GM19372 (cell line): Measurements from ENCODE around the gene TRPM2.

Experiments
- ATAC-seq: cut with Tn5 transposase; IDR thresholded peaks from one replicate; pipeline ENCODE4 v1.9.1; 2021; ENCODE audit warnings: mild to moderate bottlenecking, low read depth, moderate library complexity; ENCODE audit not compliant: unreplicated experiment

Gene TRPM2

DNA sequence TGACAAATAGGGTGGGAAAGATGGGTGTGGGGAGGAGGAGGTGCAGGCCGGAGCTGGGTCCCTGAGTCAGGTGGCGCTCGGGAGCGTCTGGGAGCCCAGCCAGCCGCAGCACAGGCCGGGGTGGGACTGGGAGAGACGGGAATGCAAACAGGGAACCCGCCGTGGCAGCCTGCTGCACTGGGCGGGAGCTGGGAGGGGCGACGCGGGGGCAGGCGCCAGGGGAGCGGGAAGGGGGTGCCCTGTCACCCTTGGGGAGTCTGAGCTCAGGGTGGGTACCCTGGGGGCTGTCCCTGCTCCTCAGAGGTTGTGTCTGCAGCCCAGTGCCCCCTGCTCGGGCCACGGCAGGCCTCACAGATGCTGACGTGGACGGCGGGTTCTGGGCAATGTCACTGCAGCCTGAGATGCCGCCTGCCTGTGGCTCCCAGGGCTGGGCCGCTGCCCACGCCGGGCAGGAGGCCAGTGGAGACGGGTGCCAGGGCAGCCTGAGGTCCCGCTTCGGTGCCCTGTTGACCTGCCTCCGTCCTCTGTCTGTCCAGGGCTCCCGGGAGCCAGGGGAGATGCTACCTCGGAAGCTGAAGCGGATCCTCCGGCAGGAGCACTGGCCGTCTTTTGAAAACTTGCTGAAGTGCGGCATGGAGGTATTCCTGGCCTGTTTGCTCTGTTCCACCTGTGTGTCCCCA, 85.2 kb downstream of the TRPM2 start:
- ATAC-seq, result no peak

DNA sequence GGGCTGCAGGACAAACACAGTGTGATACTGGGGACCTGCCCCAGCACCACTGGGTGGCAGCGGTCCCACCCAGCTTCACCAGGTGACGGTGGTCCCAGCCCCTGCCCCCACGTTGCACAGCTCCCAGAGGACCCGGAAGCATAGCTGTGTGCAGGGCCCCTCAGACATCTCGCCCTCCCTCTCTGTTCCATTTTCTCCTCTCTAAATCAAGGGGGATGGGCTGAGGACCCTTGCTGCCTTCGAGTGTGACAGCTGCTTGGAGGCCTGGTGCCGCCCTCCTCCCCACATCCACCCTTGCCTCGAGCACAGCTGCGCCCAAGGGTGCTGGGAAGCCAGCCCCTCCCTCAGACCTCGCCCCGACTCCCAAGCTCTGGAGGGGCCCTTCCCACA, 85.8 kb downstream of the TRPM2 start:
- ATAC-seq, result no peak

DNA sequence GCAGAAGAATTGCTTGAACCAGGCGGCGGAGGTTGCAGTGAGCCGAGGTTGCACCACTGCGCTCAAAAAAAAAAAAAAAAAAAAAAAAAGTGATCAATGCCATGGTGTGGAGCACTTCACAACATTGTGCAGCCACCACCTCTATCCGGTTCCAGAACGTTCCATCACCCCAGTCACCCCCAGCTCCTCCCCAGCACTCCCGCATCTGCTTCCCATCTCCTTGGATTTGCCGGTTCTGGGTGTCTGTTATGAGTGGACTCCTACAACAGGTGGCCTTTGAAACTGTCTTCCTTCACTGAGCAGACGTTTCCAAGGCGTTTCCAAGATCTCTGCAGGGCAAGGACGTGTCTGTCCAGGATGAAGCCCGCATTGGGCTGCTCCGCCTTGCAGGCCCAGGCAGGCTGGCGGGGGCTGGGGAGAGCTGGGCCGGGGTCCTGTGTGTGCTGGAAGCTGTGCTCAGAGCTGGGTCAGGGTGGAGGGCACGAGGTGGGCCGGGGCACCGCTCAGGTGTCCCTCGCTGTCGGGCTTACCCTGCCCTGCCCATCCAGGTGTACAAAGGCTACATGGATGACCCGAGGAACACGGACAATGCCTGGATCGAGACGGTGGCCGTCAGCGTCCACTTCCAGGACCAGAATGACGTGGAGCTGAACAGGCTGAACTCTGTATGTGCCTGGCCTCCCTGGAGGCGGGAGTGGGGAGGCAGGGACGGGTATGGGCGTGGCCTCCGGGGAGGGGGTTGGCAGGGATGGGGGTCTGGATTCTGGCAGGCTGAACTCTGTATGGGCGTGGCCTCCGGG, 87.0 kb downstream of the TRPM2 start:
- no peak for ATAC-seq

DNA sequence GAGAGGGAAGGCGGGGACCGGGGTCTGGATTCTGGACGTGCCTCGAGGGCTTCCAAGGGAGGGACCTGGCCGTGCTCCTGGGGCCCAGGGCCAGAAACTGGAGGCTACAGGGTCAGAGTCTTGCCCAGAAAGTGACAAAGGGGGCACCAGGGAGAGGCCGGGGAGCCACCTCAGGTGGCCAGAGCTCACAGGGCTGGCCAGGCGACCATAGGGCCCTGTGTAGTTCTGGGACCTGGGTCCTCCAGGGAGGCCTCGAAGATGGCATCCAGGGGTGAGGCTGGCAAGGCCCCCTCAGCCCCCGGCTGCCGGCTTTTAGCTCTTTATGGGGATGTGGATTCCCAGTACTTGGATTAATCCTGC, 87.6 kb downstream of the TRPM2 start:
- ATAC-seq, result no peak

DNA sequence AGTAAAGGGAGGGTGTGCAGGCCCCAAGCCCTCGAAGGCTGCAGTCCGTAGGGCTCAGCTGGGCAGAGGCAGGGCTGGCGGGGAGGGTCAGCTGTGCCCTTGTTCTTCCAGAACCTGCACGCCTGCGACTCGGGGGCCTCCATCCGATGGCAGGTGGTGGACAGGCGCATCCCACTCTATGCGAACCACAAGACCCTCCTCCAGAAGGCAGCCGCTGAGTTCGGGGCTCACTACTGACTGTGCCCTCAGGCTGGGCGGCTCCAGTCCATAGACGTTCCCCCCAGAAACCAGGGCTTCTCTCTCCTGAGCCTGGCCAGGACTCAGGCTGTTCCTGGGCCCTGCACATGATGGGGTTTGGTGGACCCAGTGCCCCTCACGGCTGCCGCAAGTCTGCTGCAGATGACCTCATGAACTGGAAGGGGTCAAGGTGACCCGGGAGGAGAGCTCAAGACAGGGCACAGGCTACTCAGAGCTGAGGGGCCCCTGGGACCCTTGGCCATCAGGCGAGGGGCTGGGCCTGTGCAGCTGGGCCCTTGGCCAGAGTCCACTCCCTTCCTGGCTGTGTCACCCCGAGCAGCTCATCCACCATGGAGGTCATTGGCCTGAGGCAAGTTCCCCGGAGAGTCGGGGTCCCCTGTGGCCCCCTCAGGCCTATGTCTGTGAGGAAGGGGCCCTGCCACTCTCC, 88.3 kb downstream of the TRPM2 start:
- no peak for ATAC-seq

DNA sequence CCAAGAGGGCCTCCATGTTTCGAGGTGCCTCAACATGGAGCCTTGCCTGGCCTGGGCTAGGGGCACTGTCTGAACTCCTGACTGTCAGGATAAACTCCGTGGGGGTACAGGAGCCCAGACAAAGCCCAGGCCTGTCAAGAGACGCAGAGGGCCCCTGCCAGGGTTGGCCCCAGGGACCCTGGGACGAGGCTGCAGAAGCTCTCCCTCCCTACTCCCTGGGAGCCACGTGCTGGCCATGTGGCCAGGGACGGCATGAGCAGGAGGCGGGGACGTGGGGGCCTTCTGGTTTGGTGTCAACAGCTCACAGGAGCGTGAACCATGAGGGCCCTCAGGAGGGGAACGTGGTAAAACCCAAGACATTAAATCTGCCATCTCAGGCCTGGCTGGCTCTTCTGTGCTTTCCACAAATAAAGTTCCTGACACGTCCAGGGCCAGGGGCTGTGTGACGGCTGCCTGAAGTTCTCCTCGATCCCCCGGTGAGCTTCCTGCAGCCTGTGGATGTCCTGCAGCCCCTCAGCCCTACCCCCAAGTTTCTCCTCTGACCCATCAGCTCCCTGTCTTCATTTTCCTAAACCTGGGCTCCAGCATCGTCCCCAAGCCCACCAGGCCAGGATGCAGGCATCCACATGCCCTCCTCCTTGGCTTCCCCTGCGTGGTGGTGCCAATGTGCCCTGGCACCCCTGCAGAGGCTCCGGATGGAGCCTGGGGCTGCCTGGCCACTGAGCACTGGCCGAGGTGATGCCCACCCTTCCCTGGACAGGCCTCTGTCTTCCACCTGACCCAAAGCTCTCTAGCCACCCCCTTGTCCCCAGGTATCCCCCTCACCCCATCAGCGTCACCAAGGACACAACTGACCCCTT, 89.1 kb downstream of the TRPM2 start:
- no peak for ATAC-seq

DNA sequence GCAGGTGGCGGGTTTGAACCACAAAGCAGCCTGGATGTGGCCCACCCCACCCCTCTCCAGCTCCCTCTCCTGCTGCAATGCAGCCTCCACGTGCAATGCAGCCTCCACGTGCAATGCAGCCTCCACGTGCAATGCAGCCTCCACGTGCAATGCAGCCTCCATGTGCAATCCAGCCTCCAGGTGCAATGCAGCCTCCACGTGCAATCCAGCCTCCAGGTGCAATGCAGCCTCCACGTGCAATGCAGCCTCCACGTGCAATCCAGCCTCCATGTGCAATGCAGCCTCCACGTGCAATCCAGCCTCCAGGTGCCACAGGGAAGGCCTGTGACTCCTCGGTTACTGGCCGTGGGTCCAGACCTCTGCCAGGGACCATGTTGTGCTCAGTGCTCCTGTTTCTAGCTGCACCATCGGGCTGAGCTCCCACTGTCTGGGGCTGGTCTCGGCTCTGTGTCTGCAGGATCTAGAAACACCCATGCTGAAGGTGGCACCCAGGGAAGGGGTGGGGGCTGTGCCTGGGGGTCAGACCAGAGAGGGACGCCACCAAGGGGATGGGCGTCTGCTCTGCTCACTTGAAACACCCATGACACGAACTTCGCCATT, 90.0 kb downstream of the TRPM2 start:
- no peak for ATAC-seq

DNA sequence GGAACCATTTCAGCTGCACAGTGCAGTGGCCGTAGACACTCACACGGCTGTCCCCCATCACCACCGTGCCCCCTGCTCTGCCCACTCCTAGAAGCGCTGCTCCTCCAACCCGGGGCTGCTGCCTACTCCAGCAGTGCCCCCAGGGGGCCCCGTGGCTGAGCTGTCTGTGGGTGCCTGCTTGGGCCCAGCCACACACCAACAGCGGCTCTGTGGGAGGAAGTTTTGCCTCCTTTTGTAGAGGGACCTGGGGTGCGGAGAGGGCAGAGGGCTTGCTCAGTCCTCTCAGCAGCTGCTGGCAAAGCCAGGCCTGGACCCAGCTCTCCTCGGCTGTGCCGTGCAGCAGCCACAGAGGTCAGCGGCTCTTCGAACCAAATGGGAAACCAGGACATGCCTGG, 90.5 kb downstream of the TRPM2 start:
- ATAC-seq, result no peak

DNA sequence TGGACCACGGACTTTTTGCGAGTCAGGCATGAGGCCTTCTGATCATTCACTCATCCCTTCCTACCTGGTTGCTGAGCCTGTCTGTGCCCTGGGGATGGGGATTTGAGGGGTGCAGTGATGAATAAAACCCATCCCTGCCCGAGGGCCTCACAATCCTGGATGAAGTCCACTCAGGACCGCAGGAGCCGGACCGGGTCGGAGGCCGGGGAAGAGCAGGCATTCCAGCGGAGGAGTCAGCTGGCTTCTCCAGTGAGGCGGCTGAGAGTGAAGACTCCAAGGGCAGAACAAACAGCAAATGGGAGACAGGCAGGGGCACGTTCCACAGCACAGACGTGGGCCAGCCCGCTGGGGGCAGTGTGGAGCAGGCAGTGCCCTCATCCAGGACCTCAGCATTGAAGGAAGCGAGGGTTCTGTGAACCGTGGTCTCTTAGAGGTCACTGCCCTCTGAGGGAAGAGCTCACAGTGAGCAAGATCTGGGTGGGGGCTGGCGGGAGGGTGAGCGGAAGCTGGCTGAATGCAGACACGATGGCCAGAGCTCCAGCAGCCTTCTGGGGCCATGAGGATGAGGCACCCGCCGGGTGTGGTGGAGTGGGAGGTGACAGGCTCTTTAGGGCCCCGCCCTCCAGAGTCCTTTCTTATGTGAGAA, 91.0 kb downstream of the TRPM2 start:
- ATAC-seq, result no peak

DNA sequence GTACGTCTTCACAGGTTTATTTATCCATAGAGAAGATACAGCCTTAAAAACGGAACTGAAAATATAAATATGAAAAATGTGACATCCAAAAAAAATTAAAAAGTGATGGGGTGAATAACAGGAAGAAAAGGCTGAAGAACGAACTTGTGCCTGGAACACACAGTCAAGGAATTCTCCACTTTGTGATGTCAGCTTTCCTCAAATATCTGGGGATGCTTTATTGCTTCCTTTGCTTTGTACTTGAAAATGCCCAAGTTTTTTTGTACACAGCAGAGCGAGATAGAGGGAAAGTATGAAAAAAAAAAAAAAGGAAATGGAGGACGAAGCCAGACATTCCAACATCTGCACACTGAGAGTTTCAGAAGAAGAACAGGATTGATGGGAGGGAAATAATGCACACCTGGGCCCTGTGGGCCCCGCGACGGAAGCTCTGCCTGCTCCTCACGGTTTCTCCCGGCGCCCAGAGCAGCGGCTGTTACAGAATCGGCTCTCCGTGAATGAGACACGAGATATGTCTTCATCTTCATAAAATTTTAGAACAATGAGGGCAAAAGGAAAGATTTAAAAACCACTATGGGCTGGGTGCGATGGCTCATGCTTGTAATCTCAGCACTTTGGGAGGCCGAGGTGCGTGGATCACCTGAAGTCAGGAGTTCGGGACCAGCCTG, 91.9 kb downstream of the TRPM2 start:
- ATAC-seq, result no peak

DNA sequence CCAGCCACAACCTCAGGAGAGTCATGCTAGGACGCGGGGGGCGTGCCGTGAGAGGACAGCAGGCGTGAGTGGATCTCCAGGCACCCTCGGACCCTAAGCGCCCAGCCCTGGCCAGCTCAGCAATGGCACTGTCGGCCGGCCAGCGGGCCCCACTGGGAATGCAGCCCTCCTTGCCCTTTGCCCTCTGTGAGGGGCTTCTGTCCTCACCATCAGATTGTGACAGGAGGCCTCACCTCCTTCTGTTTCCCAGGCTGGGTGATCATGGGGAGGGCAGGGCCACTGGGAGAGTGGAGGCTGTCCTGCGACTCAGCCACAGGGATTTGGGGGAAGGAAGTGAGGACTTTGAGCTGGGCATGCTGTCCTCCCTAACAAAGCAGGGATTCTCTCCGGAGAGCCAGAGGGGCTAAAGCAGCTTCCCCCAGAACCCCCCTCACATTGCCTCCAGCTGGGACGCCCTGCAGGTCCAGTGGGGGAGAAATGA, 95.3 kb downstream of the TRPM2 start:
- no peak for ATAC-seq

DNA sequence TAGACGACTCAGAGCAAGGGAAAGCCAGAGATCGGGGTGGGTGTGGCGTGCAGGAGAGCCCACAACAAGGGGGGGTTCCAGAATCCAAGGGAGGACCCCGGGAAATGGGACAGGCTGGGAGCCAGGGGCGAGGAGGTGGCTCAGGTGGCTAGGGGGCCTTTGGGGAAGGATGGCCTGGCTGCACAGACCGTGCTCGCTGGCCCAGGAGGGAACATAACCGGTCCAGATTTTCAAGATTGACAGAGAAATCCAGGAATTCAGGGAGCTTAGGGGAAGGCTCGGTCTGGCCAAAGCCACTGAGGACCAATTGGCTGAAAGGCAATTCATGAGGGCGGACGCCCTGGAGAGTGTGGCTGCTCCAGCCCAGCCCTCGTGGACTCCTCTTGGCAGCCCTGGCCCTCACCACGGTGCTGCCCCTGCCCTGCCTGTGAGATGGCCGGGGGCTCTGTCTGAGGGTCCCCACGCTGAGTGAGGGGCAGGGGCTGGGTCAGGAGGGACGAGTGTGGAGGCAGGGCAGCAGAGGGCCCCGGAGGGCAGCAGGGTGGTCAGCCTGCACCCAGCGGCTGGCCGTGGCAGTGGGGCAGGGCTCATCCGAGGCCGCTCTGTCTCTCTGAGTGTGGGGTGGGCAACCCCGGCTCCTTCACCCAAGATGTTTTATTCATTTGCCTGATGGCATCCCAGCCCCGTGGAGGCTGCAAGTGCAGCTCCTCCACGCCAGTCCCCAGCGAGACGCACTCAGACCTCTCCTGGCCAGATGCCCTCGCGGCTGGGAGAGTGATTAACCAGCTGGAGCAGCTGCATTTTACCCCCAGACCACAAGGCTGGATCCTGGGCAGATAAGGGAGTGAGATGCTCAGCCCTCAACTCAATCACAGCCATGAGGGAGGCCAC, 96.3 kb downstream of the TRPM2 start:
- ATAC-seq, result no peak

DNA sequence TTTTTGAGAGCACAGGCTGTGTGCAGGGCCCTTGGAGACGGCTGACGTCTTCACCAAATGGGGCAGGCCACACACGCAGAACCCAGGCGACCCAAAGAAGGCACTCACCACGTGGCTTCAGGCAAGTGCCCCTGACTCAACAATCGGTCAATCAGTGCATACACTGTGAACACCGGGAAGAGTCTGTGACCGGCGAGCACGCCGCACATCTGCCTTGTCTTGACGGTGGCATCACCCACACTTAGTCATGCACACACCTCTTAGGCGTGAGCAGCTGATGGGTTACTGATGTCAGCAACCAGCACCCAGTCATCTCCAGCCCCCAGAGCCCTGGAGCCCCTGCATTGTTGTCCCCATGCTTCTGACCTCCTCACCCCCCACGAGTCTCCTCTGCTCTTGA, 97.0 kb downstream of the TRPM2 start:
- no peak for ATAC-seq

DNA sequence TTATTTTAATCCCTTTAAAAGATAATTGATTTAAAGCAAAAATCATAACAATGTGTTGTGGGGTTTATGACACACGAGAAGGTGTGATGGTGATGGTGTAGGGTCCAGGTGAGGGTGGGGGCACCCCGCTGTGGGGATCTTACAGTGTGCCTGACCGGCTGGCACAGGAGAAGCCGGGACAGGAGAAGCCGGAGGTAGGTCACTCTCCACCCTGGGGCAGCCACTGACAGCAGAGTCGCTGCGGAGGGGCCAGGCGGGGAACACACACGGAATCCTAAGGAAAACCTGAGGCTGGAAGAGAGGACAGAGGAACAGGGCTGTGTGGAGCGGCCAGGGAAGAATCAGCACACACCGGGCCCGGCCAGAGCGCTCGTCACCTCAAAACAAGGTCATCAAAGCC, 97.6 kb downstream of the TRPM2 start:
- no peak for ATAC-seq

DNA sequence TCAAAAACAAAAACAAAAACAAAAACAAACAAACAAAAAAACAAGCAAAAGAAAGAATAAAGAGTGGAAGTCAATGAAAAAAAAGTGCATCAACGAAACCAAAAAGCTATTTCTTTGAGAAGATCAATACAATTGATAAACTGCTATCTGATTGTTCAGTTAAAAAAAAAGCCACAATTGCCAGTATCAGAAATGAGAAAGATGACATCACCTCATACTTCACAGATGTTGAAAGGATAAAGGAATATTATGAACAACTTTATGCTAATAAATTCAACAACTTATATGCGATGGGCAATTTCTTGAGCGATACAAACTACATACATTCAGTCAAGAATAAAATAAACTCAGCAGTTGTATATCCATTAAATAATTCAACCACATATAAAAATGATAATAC, 99.7 kb downstream of the TRPM2 start:
- ATAC-seq, result no peak

DNA sequence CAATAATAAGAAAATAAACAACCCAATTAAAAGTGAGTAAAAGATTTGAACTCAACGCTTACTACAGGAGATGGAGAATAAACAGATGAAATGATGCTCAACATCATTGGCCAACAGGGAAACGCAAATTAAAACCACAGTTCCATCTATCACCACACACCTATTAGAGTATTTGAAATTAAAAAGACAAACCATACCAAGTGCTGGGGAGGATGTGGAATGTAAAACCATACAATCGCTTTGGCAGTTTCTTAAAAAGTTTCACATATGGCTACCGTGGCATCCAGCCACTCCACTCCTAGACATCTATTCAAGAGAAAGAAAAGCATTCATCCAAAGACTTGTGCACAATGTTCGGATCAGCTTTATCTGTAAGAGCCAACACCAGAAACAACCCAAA, 100.6 kb downstream of the TRPM2 start:
- ATAC-seq, result no peak

DNA sequence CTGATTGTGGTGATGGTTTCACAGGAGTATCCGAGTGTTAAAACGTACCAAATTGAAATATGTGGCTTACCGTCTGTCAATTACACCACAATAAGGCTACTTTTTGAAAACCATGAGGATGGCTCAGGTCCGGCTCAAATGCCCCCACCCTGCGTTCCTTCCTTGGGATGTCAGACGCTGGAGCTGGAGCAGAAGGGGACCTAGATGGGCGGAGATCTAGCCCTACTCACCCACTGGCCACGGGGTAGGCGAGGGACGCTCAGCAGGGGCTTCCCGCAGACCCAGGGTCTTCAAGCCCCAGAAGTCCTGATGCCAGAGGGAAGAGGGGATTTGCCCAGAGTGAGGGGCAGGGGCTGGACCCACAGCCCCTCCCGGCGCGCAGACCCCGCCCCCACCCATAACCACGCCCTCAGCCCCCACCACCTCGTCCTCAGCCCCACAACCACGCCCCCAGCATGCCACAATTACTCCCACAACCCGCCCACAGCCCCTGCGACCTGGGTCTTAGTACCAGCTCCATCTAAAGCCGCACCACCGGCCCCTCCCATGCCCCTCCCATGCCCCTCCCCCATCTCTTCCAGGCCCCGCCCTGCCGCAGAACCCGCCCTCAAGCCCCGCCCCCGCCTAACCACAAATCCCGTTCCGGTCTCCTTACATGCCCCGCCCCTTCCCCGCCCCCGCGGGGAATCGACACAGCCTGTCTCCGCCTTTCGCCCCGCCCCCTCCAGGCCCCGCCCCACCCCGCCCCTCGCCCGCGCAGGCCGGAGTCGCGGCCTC, 101.5 kb downstream of the TRPM2 start, which contains the start of gene LRRC3:
TSS of gene LRRC3 (plus strand) at position 764 of the 777 bp plus-strand sequence. CDS start 1,135 bp downstream, outside the sequence.
- ATAC-seq, result no peak
